Astrocyte of the spinal cord (primary cell): ENCODE data around the gene VNN1.
"Not testable (repeated sequence)": the region's sequence is repeated elsewhere in the genome, so short reads cannot be mapped to it uniquely, and the experiment has no call there.

ENCODE experiments used
- DNase-seq: peaks from one replicate; pipeline ENCODE4 v3.0.0; 2011; ENCODE audit warnings: low read depth, low spot score
- H3K4me3 ChIP-seq: 2 replicates; pipeline ENCODE4 v1.5.1; 2011; ENCODE audit warnings: low read depth, mild to moderate bottlenecking, low read length, moderate library complexity
- in situ Hi-C: cut with HindIII; loops from 2 replicates; pipeline ENCODE4 v1.10.0; 2017; ENCODE audit warnings: low sequenced_read_pairs
- TF ChIP-seq, protein P1 (sequence below): IDR thresholded peaks from 2 replicates; pipeline ENCODE4 v1.5.1; 2012; ENCODE audit warnings: low read depth, mild to moderate bottlenecking, low read length, inconsistent platforms

Gene VNN1

DNA sequence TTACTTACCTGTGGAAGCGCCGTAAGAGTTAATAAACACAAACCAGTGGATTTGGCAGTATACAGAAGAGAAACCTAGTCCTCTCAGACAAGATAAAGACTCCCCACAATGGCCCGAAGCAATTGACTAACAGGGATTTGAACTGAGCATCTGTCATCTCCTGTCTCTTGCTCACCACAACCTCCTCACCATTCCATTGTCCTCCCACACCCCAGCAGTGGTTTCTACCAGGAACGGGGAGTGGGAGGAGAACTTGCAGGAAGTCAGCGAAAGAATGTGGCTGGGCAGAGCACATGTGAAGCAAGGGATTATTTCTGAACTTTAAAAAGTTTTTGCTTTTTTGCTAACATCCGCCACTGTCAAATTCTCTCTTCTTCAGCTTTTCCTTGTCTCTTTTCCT is 30.3 kb downstream of the VNN1 start:
- no peak overlapping the region for H3K4me3 ChIP-seq
- in situ Hi-C loops: no loop called here
- peak; percentile 16 for DNase-seq
- TF ChIP-seq, protein P1, sequence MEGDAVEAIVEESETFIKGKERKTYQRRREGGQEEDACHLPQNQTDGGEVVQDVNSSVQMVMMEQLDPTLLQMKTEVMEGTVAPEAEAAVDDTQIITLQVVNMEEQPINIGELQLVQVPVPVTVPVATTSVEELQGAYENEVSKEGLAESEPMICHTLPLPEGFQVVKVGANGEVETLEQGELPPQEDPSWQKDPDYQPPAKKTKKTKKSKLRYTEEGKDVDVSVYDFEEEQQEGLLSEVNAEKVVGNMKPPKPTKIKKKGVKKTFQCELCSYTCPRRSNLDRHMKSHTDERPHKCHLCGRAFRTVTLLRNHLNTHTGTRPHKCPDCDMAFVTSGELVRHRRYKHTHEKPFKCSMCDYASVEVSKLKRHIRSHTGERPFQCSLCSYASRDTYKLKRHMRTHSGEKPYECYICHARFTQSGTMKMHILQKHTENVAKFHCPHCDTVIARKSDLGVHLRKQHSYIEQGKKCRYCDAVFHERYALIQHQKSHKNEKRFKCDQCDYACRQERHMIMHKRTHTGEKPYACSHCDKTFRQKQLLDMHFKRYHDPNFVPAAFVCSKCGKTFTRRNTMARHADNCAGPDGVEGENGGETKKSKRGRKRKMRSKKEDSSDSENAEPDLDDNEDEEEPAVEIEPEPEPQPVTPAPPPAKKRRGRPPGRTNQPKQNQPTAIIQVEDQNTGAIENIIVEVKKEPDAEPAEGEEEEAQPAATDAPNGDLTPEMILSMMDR: no peak

DNA sequence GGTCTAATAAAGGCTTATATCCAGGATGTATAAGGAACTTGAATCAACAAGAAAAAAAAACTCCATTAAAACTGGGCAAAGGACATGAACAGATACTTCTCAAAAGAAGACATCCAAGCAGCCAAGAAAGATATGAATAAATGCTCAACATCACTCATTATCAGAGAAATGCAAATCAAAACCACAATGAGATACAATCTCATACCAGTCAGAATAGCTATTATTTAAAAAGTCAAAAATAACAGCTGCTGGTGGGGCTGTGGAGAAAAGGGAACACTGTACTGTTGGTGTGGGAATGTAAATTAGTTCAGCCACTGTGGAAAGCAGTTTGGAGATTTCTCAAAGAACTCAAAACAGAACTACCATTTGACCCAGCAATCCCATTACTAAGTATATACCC is 34.8 kb downstream of the VNN1 start:
- in situ Hi-C loops, H3K4me3 ChIP-seq, DNase-seq: not testable (repeated sequence)

- DNase-seq: no peak
- no peak overlapping the region for H3K4me3 ChIP-seq
- TF ChIP-seq, protein P1: no peak
- in situ Hi-C loops: no loop called here
Observed at GRCh38 chr6:132675749-132676148, 38.1 kb downstream of the VNN1 start.

DNA sequence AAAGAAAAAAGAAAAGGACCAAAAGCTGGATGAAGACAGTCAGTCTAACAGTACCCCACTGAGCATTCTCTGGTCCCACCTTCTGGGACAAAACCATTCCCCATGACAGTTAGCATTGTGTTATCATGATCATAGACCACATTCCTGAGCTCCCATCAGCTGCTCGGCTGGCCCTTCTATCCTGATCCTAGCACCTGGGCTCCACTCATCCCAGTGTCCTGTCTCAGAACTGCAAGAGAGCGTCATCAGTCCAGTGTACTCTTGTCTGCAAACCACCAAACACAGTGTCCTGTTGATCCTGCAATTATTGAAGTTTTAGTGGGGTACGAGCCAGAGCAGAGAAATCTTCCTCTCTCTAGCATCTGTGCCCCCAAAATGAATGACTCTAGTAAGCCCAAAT is 38.9 kb downstream of the VNN1 start:
- in situ Hi-C loops: no loop called here
- H3K4me3 ChIP-seq: no peak overlapping the region
- TF ChIP-seq, protein P1: no peak
- DNase-seq: no peak

DNA sequence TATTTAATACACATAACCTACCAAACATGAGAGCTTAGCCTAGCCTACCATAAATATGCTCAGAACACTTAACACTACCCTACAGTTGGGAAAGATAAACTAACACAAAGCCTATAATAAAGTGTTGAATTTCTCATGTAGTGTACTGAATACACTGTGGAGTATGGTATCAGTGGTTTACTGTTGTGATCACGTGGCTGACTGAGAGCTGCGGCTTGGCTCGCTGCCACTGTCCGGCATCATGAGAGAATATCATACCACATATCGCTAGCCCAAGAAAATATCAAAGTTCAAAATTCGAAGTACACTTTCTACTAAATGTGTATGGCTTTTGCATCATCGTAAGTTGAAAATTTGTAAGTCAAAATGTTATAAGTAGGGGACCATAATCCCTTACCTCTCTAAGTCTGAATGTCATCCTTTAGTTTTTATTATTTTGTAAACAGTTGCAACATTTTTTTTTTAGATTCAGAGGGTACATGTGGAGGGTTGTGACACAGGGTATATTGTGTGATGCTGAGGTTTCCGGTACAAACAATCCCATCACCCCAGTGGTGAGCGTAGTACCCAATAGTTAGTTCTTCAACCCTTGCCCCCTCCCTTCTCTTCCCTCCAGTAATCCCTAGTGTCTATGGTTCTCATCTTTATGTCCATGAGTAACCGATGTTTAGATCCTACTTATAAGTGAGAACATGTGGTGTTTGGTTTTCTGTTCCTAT is 40.3 kb downstream of the VNN1 start:
- no peak overlapping the region for H3K4me3 ChIP-seq
- no peak for DNase-seq
- TF ChIP-seq, protein P1: no peak
- in situ Hi-C loops: no loop called here

GRCh38 chr6:132671295-132671694 is 42.6 kb downstream of the VNN1 start:
- TF ChIP-seq, protein P1: no peak

GRCh38 chr6:132669690-132670291 is 44.1 kb downstream of the VNN1 start:
- TF ChIP-seq, protein P1: peak; percentile 35
- DNase-seq: peak; percentile 54
- in situ Hi-C loops: no loop called here

More at GRCh38 chr6:132671295-132671694, 42.6 kb downstream of the VNN1 start:
- no peak overlapping the region for H3K4me3 ChIP-seq
- in situ Hi-C loops: no loop called here
- no peak for DNase-seq

More at GRCh38 chr6:132669690-132670291, 44.1 kb downstream of the VNN1 start:
- no peak overlapping the region for H3K4me3 ChIP-seq
